OCI-LY3 (cell line): ENCODE measurements around the gene RPS6KA2.

ENCODE experiments used
- H2AFZ ChIP-seq: fragments of 200-600, 300-600 bp; shearing (Covaris generic); 2 replicates; pipeline ENCODE4 v1.6.0; 2014; ENCODE audit warnings: antibody characterized with exemption, low read depth, low read length
- H3K27ac ChIP-seq: fragments of 200-600, 300-600 bp; sonication (generic); 2 replicates; pipeline ENCODE4 v1.5.1; 2014; ENCODE audit warnings: mild to moderate bottlenecking, low read length, moderate library complexity, mixed read lengths
- H3K27me3 ChIP-seq: fragments of 200-600, 300-600 bp; sonication (generic); 2 replicates; pipeline ENCODE4 v1.6.1; 2014; ENCODE audit warnings: low read depth, low read length, mixed read lengths
- H3K36me3 ChIP-seq: fragments of 200-600, 300-600 bp; sonication (generic); replicated peaks from 2 replicates; pipeline ENCODE3; 2014; ENCODE audit warnings: low read depth, low read length, mixed read lengths
- H3K4me1 ChIP-seq: fragments of 300-600, 200-600 bp; sonication (generic); 2 replicates; pipeline ENCODE4 v1.6.1; 2014; ENCODE audit warnings: low read length, mixed read lengths
- H3K4me2 ChIP-seq: fragments of 200-600, 300-600 bp; sonication (generic); 2 replicates; pipeline ENCODE4 v1.6.1; 2014; ENCODE audit warnings: low read length, mixed read lengths
- H3K4me3 ChIP-seq: fragments of 300-600, 200-600 bp; sonication (generic); 2 replicates; pipeline ENCODE4 v1.5.1; 2014; ENCODE audit warnings: antibody characterized with exemption, mild to moderate bottlenecking, low read length, moderate library complexity
- H3K79me2 ChIP-seq: fragments of 300-600, 200-600 bp; shearing (Covaris generic); 2 replicates; pipeline ENCODE4 v1.6.1; 2014; ENCODE audit warnings: mild to moderate bottlenecking, low read length, mixed read lengths
- H3K9ac ChIP-seq: fragments of 300-600, 200-600 bp; shearing (Covaris generic); 2 replicates; pipeline ENCODE4 v1.6.0; 2014; ENCODE audit warnings: mild to moderate bottlenecking, low read length, moderate library complexity
- H3K9me3 ChIP-seq: fragments of 200-600, 300-600 bp; shearing (Covaris generic); 2 replicates; pipeline ENCODE4 v1.6.1; 2014; ENCODE audit warnings: low read length, mixed read lengths; ENCODE audit not compliant: insufficient read depth
- H4K20me1 ChIP-seq: fragments of 200-600, 300-600 bp; sonication (generic); 2 replicates; pipeline ENCODE4 v1.6.1; 2016; ENCODE audit warnings: low read length, mixed read lengths; ENCODE audit not compliant: insufficient read depth
- EZH2phosphoT487 ChIP-seq: fragments of 200-600 bp; shearing (Covaris generic); IDR thresholded peaks from 2 replicates; pipeline ENCODE4 v1.6.1; 2018; ENCODE audit warnings: antibody characterized with exemption, mixed run types, low read depth
- TF ChIP-seq, protein P1 (sequence below): fragments of 200-600, 300-600 bp; sonication (generic); IDR thresholded peaks from 2 replicates; pipeline ENCODE4 v1.5.1; 2014; ENCODE audit warnings: antibody characterized with exemption, low read length, low read depth

The RPS6KA2 gene

GRCh38 chr6:166490671-166491500, 136.2 kb downstream of the RPS6KA2 start:
- TF ChIP-seq EZH2phosphoT487, result no peak
- TF ChIP-seq, protein P1, sequence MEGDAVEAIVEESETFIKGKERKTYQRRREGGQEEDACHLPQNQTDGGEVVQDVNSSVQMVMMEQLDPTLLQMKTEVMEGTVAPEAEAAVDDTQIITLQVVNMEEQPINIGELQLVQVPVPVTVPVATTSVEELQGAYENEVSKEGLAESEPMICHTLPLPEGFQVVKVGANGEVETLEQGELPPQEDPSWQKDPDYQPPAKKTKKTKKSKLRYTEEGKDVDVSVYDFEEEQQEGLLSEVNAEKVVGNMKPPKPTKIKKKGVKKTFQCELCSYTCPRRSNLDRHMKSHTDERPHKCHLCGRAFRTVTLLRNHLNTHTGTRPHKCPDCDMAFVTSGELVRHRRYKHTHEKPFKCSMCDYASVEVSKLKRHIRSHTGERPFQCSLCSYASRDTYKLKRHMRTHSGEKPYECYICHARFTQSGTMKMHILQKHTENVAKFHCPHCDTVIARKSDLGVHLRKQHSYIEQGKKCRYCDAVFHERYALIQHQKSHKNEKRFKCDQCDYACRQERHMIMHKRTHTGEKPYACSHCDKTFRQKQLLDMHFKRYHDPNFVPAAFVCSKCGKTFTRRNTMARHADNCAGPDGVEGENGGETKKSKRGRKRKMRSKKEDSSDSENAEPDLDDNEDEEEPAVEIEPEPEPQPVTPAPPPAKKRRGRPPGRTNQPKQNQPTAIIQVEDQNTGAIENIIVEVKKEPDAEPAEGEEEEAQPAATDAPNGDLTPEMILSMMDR, result no peak
- H3K4me1 ChIP-seq, result no peaks in the 10 kb centered on the region
- H3K27ac ChIP-seq, result no peak overlapping the region
- H4K20me1 ChIP-seq, result no peaks in the 10 kb centered on the region
- H3K27me3 ChIP-seq, result no peaks in the 10 kb centered on the region
- H3K4me3 ChIP-seq, result no peak overlapping the region
- no peak overlapping the region for H3K9ac ChIP-seq
- H3K36me3 ChIP-seq, result no peaks in the 10 kb centered on the region
- H3K4me2 ChIP-seq, result no peak overlapping the region
- H2AFZ ChIP-seq, result no peak overlapping the region
- no peaks in the 10 kb centered on the region for H3K9me3 ChIP-seq
- no peaks in the 10 kb centered on the region for H3K79me2 ChIP-seq

GRCh38 chr6:166489301-166490155, 137.5 kb downstream of the RPS6KA2 start:
- TF ChIP-seq EZH2phosphoT487, result no peak
- TF ChIP-seq, protein P1, result no peak
- Histone ChIP-seq H4K20me1 (no peaks in the 10 kb centered on the region), H3K79me2 (no peaks in the 10 kb centered on the region), H3K9ac (no peak overlapping the region), H3K4me2 (no peak overlapping the region), H2AFZ (no peak overlapping the region), H3K4me3 (no peak overlapping the region), H3K27me3 (no peaks in the 10 kb centered on the region), H3K9me3 (no peaks in the 10 kb centered on the region), H3K4me1 (no peaks in the 10 kb centered on the region), H3K27ac (no peak overlapping the region), H3K36me3 (no peaks in the 10 kb centered on the region)

- Histone ChIP-seq H3K27ac (no peak overlapping the region), H3K9ac (no peak overlapping the region), H4K20me1 (no peaks in the 10 kb centered on the region), H3K4me3 (no peak overlapping the region), H3K79me2 (no peaks in the 10 kb centered on the region), H3K36me3 (no peaks in the 10 kb centered on the region), H3K4me2 (no peak overlapping the region), H3K9me3 (no peaks in the 10 kb centered on the region), H3K27me3 (no peaks in the 10 kb centered on the region), H3K4me1 (no peaks in the 10 kb centered on the region), H2AFZ (no peak overlapping the region)
- TF ChIP-seq, protein P1, result no peak
- no peak for TF ChIP-seq EZH2phosphoT487
These were observed 138.3 kb downstream of the RPS6KA2 start for GRCh38 chr6:166488701-166489100.

GRCh38 chr6:166488076-166488685, 138.9 kb downstream of the RPS6KA2 start:
- H2AFZ ChIP-seq, result no peak overlapping the region
- TF ChIP-seq, protein P1, result no peak
- no peak for TF ChIP-seq EZH2phosphoT487
- no peaks in the 10 kb centered on the region for H3K4me1 ChIP-seq
- H3K4me3 ChIP-seq, result no peak overlapping the region
- no peak overlapping the region for H3K4me2 ChIP-seq
- H3K79me2 ChIP-seq, result no peaks in the 10 kb centered on the region
- no peaks in the 10 kb centered on the region for H3K36me3 ChIP-seq
- H3K9me3 ChIP-seq, result no peaks in the 10 kb centered on the region
- H3K27ac ChIP-seq, result no peak overlapping the region
- H3K9ac ChIP-seq, result no peak overlapping the region
- H3K27me3 ChIP-seq, result no peaks in the 10 kb centered on the region
- H4K20me1 ChIP-seq, result no peaks in the 10 kb centered on the region
